Thoracic aorta (tissue), 2 donors: ENCODE data around the gene MITF. TPM values are rescaled to one million over a fixed set of nuclear protein-coding genes. Genes with fewer than 3 reads are reported as not detected.

Experiments used
- ATAC-seq: fragments of 150-250 bp; one replicate; pipeline ENCODE4 v1.8.0; 2017; ENCODE audit warnings: low read depth; ENCODE audit not compliant: insufficient number of reproducible peaks, low FRiP score
- DNase-seq: peaks from one replicate; pipeline ENCODE4 v3.0.0-alpha.2; 2020; ENCODE audit warnings: low spot score
- H3K27ac ChIP-seq, 2 donors: fragments of 200-600 bp; sonication (generic); 1 replicate in 1 of 2; 2 replicates in 1 of 2; pipeline ENCODE4 v1.5.1; 2016; ENCODE audit warnings: mild to moderate bottlenecking in 2 of 2, moderate library complexity in 2 of 2
- H3K27me3 ChIP-seq: fragments of 200-600 bp; sonication (generic); replicated peaks from 2 replicates; pipeline ENCODE4 v1.6.0; 2016; ENCODE audit warnings: mild to moderate bottlenecking; ENCODE audit not compliant: insufficient read depth
- H3K36me3 ChIP-seq: fragments of 200-600 bp; sonication (generic); one replicate; pipeline ENCODE4 v1.5.1; 2016
- H3K4me1 ChIP-seq, 2 donors: fragments of 200-600 bp; sonication (generic); 1 replicate in 1 of 2; 2 replicates in 1 of 2; pipeline versions ENCODE4 v1.5.1 to v1.6.0; 2016; ENCODE audit warnings: low read depth in 2 of 2, mild to moderate bottlenecking in 1 of 2; ENCODE audit not compliant: control insufficient read depth in 1 of 2
- H3K4me3 ChIP-seq: fragments of 200-600 bp; sonication (generic); 2 replicates; pipeline ENCODE4 v1.5.1; 2016; ENCODE audit warnings: mild to moderate bottlenecking
- H3K9me3 ChIP-seq: fragments of 200-600 bp; sonication (generic); 2 replicates; pipeline ENCODE4 v1.5.1; 2016
- total RNA-seq, 2 donors: library from RNA; depleted of rRNA; stranded (reverse); fragments of >200 nt; gene quantifications; one replicate each; pipeline versions ENCODE4 v1.1.0 to v1.2.3, GENCODE V29; 2016
- TF ChIP-seq, protein P1 (sequence below): fragments of 200-600 bp; sonication (generic); IDR thresholded peaks from one replicate; pipeline ENCODE4 v1.5.1; 2019; ENCODE audit warnings: antibody characterized with exemption

MITF gene
- total RNA-seq, 2 donors from 2014 or later: 12.3 to 12.7 TPM

GRCh38 chr3:69764121-69764741 lies 25.0 kb downstream of the MITF start:
- no peaks in the 10 kb centered on the region for H3K9me3 ChIP-seq
- H3K4me1 ChIP-seq: peaks cover 41 to 47% of the 10 kb centered on the region in 2 donors
- H3K27ac ChIP-seq: peak overlapping the region in 1 of 2 donors; percentile 31
- ATAC-seq (no peak), DNase-seq (no peak)
- peak overlapping the region; percentile 5 for H3K4me3 ChIP-seq
- TF ChIP-seq, protein P1, sequence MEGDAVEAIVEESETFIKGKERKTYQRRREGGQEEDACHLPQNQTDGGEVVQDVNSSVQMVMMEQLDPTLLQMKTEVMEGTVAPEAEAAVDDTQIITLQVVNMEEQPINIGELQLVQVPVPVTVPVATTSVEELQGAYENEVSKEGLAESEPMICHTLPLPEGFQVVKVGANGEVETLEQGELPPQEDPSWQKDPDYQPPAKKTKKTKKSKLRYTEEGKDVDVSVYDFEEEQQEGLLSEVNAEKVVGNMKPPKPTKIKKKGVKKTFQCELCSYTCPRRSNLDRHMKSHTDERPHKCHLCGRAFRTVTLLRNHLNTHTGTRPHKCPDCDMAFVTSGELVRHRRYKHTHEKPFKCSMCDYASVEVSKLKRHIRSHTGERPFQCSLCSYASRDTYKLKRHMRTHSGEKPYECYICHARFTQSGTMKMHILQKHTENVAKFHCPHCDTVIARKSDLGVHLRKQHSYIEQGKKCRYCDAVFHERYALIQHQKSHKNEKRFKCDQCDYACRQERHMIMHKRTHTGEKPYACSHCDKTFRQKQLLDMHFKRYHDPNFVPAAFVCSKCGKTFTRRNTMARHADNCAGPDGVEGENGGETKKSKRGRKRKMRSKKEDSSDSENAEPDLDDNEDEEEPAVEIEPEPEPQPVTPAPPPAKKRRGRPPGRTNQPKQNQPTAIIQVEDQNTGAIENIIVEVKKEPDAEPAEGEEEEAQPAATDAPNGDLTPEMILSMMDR: no peak
- no peaks in the 10 kb centered on the region for H3K27me3 ChIP-seq
- H3K36me3 ChIP-seq: no peaks in the 10 kb centered on the region

DNA sequence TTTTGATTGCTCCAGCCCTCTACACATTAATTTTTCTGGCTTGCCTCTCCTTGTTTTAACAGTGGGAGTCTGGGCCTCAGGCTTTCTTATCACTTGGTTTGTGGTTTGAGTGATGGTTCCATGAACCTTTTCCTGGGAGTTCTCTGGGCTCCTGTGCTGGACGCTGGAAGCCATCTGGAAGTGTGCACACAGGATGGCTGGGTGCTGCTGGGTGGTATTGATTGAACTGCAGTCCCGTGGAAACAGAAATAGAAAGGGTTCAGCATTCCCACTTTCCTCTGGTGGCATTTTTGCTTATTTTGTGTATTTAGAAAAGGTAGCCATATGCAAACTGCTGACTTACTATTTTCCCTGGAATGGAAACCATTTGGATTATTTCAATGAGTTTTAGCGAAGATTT lies 25.6 kb downstream of the MITF start:
- Histone ChIP-seq H3K27ac (peak overlapping the region in 1 of 2 donors; percentile 31), H3K4me1 (peaks cover 41 to 47% of the 10 kb centered on the region in 2 donors), H3K4me3 (peak overlapping the region; percentile 5), H3K36me3 (no peaks in the 10 kb centered on the region), H3K9me3 (no peaks in the 10 kb centered on the region), H3K27me3 (no peaks in the 10 kb centered on the region)
- TF ChIP-seq, protein P1: no peak
- no peak for DNase-seq
- no peak for ATAC-seq

GRCh38 chr3:69766638-69767037 lies 27.4 kb downstream of the MITF start:
- TF ChIP-seq, protein P1: no peak
- no peak overlapping the region for H3K4me3 ChIP-seq
- H3K36me3 ChIP-seq: no peaks in the 10 kb centered on the region
- no peaks in the 10 kb centered on the region for H3K9me3 ChIP-seq
- DNase-seq (no peak), ATAC-seq (no peak)
- H3K27ac ChIP-seq: no peak overlapping the region
- H3K27me3 ChIP-seq: no peaks in the 10 kb centered on the region
- H3K4me1 ChIP-seq: peaks cover 36 to 47% of the 10 kb centered on the region in 2 donors

DNA sequence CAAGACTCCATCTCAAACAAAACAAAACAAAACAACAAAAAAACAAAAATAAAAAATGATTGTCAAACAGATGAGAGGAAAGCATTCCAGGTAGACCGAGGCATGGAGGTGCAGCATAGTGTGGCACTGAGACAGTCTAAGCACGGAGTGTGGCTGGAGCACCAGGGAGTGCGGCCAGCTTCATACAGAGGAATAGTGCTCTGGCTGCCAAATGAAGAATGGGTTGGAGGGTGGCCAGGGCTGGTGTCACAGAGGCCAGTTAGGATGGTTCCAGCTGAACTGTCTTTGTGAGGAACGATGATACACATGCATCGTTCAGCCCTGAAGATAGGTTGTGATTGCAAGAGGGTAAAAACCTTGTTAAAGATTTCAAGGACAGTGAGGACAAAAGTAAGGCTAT lies 28.3 kb downstream of the MITF start:
- no peaks in the 10 kb centered on the region for H3K27me3 ChIP-seq
- no peaks in the 10 kb centered on the region for H3K9me3 ChIP-seq
- ATAC-seq (no peak), DNase-seq (no peak)
- no peak overlapping the region for H3K4me3 ChIP-seq
- TF ChIP-seq, protein P1: no peak
- H3K36me3 ChIP-seq: no peaks in the 10 kb centered on the region
- H3K4me1 ChIP-seq: peaks cover 27 to 46% of the 10 kb centered on the region in 2 donors
- no peak overlapping the region for H3K27ac ChIP-seq

GRCh38 chr3:69768438-69768837 lies 29.2 kb downstream of the MITF start:
- Histone ChIP-seq H3K27me3 (no peaks in the 10 kb centered on the region), H3K9me3 (no peaks in the 10 kb centered on the region), H3K27ac (no peak overlapping the region), H3K36me3 (no peaks in the 10 kb centered on the region), H3K4me3 (no peak overlapping the region), H3K4me1 (peaks cover 18 to 40% of the 10 kb centered on the region in 2 donors)
- TF ChIP-seq, protein P1: no peak
- ATAC-seq (no peak), DNase-seq (no peak)
